SK-MEL-5 (cell line): ENCODE measurements around the gene EMP2. TPM values are rescaled to one million over a fixed set of nuclear protein-coding genes. Genes with fewer than 3 reads are reported as not detected.

ENCODE experiments used
- DNase-seq: peaks from one replicate; pipeline ENCODE4 v3.0.0-alpha.2; 2016; ENCODE audit warnings: low read depth, low spot score
- in situ Hi-C: cut with HindIII; loops from 2 replicates; pipeline ENCODE4 v1.10.0; 2016; ENCODE audit warnings: low sequenced_read_pairs, high pct_unique_total_duplicates, low pct_unique_long_range_greater_than_20kb
- small RNA-seq, 2 experiments: library from RNA; depleted of rRNA; stranded (forward); fragments of <200 nt; gene quantifications; one replicate each; pipeline ENCODE3, GENCODE V24; 2014
- total RNA-seq: library from RNA; depleted of rRNA; stranded (reverse); fragments of >200 nt; shearing (Covaris generic); gene quantifications from 2 replicates; pipeline ENCODE4 v1.2.3, GENCODE V29; 2014; rRNA removed

The EMP2 gene
- total RNA-seq, 1 experiment from 2014 or later: 61.6 TPM

DNA sequence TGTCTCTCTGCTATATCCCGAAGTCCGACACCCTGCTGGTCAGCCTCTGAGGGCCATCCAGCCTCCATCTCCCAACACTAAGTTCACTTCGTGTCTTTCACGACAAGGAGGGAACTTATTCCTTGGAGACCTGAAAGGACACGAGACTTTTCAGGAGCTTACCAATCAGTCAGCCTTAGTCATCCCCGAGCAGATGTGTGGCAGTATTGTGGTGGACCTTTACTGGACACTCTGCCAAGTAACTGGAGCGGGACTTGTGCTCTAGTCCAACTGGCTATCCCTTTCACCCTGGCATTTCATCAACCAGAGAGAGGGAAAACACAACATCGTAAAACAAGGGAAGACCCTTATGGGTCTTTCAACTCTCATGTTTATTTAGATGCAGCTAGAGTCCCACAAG lies 87.1 kb downstream of the EMP2 start:
- DNase-seq: no peak
- in situ Hi-C loops: no loop called here

GRCh38 chr16:10490141-10490540 lies 90.3 kb downstream of the EMP2 start:
- DNase-seq: no peak
- in situ Hi-C loops: no loop called here

DNA sequence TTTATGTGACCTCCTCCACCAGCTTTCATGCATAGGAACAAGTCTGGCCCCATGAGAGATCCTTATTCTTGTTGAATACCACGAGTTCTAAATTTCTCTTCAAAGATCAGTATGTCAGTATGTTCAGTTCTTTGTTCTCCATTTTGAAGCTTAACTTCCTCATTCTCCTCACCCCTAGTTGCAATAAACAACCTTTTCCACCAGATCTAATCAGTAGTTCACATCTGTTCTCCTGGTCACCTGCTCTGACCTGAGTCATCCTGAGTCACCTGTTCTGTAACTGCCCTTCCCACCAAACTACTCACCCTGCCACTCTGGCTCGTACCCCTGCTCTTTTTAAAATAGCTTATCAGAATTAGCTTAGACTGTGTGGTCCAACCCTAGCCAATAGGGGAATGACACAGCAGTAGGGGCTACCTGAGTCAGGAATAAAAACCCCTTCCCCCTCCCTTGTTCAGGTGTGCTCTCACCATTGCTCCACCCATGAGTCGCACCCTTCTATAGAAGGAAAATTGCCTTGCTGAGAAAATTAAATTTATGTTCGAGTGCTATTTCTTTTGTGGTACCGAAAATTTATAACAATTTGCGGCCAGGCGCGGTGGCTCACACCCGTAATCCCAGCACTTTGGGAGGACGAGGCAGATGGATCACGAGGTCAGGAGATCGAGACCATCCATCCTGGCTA lies 94.6 kb downstream of the EMP2 start:
- no peak for DNase-seq
- in situ Hi-C loops: no loop called here

DNA sequence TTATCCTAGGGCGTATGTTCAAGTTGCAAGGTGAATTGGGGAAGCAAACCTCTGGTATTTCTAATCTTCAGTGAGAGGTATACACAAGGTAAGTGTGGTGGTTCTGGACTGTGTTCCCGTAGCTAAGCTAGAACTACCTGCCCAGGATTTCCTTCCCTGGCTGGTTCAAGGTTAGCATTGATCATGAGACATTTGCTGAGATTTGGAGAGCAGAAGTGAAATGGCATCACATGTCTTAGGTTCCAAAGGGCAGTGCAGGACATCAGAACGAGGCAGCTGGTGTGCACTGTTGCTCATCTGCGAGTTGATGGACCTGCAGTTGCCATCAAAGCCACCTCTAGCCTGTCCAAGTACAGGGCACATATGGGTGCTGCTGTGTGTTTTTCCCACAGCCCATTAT lies 95.2 kb downstream of the EMP2 start:
- DNase-seq: no peak
- in situ Hi-C loops: no loop called here

- DNase-seq: no peak
- in situ Hi-C loops: no loop called here
Measured at GRCh38 chr16:10480151-10480550, 100.2 kb downstream of the EMP2 start.

Small RNA genes lying within 50 kb of the gene (small RNA-seq; reads per million reads assigned to genes)
- gene RNU6-633P: 0 reads per million in 2 experiments

Other genes starting within 250 kb of the EMP2 start
- 0.98 and 2.2 TPM in 2 replicates for gene ATF7IP2, start 194.5 kb downstream of the EMP2 start, total RNA-seq
- 1.4 TPM in 1 of 2 replicates, not detected in the other for gene TEKT5, start 114.3 kb upstream of the EMP2 start, total RNA-seq
- 27.7 and 34.6 TPM in 2 replicates for gene NUBP1, start 163.2 kb upstream of the EMP2 start, total RNA-seq
- gene TVP23A, start 238.2 kb upstream of the EMP2 start, total RNA-seq: 0.32 and 1.4 TPM in 2 replicates